GM18502 (cell line): ENCODE data around the gene ARGLU1.
A peak's percentile ranks its signal among the peaks of the same experiment; 100 is the strongest.

Experiments used
- ATAC-seq: cut with Tn5 transposase; IDR thresholded peaks from one replicate; pipeline ENCODE4 v1.9.1; 2021; ENCODE audit warnings: mild to moderate bottlenecking; ENCODE audit not compliant: unreplicated experiment, poor library complexity

Gene ARGLU1

GRCh38 chr13:106527826-106528225 lies 40.1 kb downstream of the ARGLU1 start:
- no peak for ATAC-seq

- no peak for ATAC-seq
Measured at GRCh38 chr13:106527445-106527801, 40.5 kb downstream of the ARGLU1 start.

- ATAC-seq: no peak
Measured at GRCh38 chr13:106526738-106527444, 41.0 kb downstream of the ARGLU1 start.

GRCh38 chr13:106525865-106526264 lies 42.1 kb downstream of the ARGLU1 start:
- no peak for ATAC-seq

GRCh38 chr13:106524108-106524507 lies 43.8 kb downstream of the ARGLU1 start:
- ATAC-seq: no peak

GRCh38 chr13:106523576-106523975 lies 44.4 kb downstream of the ARGLU1 start:
- no peak for ATAC-seq

- no peak for ATAC-seq
Measured at GRCh38 chr13:106522898-106523525, 44.9 kb downstream of the ARGLU1 start.

GRCh38 chr13:106522112-106522705 lies 45.7 kb downstream of the ARGLU1 start:
- no peak for ATAC-seq

GRCh38 chr13:106521095-106521799 lies 46.7 kb downstream of the ARGLU1 start:
- no peak for ATAC-seq

- no peak for ATAC-seq
Measured at GRCh38 chr13:106520251-106521054, 47.5 kb downstream of the ARGLU1 start.

GRCh38 chr13:106518512-106518911 lies 49.4 kb downstream of the ARGLU1 start:
- ATAC-seq: no peak

- ATAC-seq: no peak
Measured at GRCh38 chr13:106517109-106517847, 50.7 kb downstream of the ARGLU1 start.

GRCh38 chr13:106515635-106516254 lies 52.2 kb downstream of the ARGLU1 start:
- ATAC-seq: no peak

- no peak for ATAC-seq
Measured at GRCh38 chr13:106514928-106515634, 52.9 kb downstream of the ARGLU1 start.

- ATAC-seq: no peak
Measured at GRCh38 chr13:106513025-106513983, 54.6 kb downstream of the ARGLU1 start.

GRCh38 chr13:106507560-106508274 lies 60.2 kb downstream of the ARGLU1 start:
- ATAC-seq: peak; percentile 88

- no peak for ATAC-seq
Measured at GRCh38 chr13:106506286-106506685, 61.7 kb downstream of the ARGLU1 start.
